SK-N-SH (cell line): ENCODE measurements around the gene TEAD4. TPM values are rescaled to one million over a fixed set of nuclear protein-coding genes. Genes with fewer than 3 reads are reported as not detected.

Source experiments
- CTCF ChIA-PET: fragments of 300-600, 350-600 bp; formaldehyde crosslinking; extraction: SDS; loops from one replicate; lab custom pipeline; 2021; lab: Yijun Ruan, JAX
- POLR2A ChIA-PET: fragments of 350-600 bp; sonication (Branson Sonifier 250); formaldehyde crosslinking; extraction: SDS; loops from one replicate; lab custom pipeline; 2020; ENCODE audit warnings: antibody characterized with exemption, inconsistent platforms; lab: Yijun Ruan, JAX
- DNase-seq: peaks from one replicate; pipeline ENCODE4 v3.0.0; 2012
- H2AFZ ChIP-seq: fragments of 200-600 bp; sonication (generic); 2 replicates; pipeline ENCODE4 v1.8.1; 2016; ENCODE audit warnings: antibody characterized with exemption, mild to moderate bottlenecking, low read depth
- H3F3A ChIP-seq: fragments of 200-600 bp; sonication (generic); replicated peaks from 2 replicates; pipeline ENCODE3; 2016; ENCODE audit warnings: antibody characterized with exemption, mild to moderate bottlenecking; ENCODE audit not compliant: insufficient read depth
- H3K27ac ChIP-seq, 2 experiments: fragments of 200-500 bp in 1 of 2; fragments of 200-600 bp in 1 of 2; sonication (Bioruptor generic) in 1 of 2; sonication (generic), shearing (Covaris generic) in 1 of 2; 2 replicates each; pipeline versions ENCODE4 v1.5.1 to v1.6.1; 2014 to 2016; ENCODE audit warnings: low read depth in 2 of 2, inconsistent platforms in 1 of 2, low read length in 1 of 2, mild to moderate bottlenecking in 1 of 2, mixed read lengths in 1 of 2
- H3K27me3 ChIP-seq: fragments of 200-600 bp; sonication (generic), shearing (Covaris generic); 2 replicates; pipeline ENCODE4 v1.6.1; 2016; ENCODE audit warnings: mixed run types; ENCODE audit not compliant: insufficient read depth
- H3K36me3 ChIP-seq, 2 experiments: fragments of 200-500 bp in 1 of 2; fragments of 200-600 bp in 1 of 2; sonication (Bioruptor generic) in 1 of 2; sonication (generic) in 1 of 2; replicated peaks in 1 of 2; 2 replicates each; pipeline versions ENCODE3 to v1.5.1; 2014 to 2016; ENCODE audit warnings: low read length in 1 of 2, mild to moderate bottlenecking in 1 of 2; ENCODE audit not compliant: insufficient read depth in 2 of 2, control insufficient read depth in 1 of 2
- H3K4me1 ChIP-seq, 2 experiments: fragments of 200-500 bp in 1 of 2; fragments of 200-600 bp in 1 of 2; sonication (Bioruptor generic) in 1 of 2; sonication (generic), shearing (Covaris generic) in 1 of 2; 2 replicates each; pipeline versions ENCODE4 v1.5.1 to v1.6.1; 2014 to 2016; ENCODE audit warnings: low read depth in 1 of 2, low read length in 1 of 2, mixed run types in 1 of 2; ENCODE audit not compliant: insufficient read depth in 2 of 2, control insufficient read depth in 1 of 2
- H3K4me2 ChIP-seq: fragments of 200-600 bp; sonication (generic), shearing (Covaris generic); 2 replicates; pipeline ENCODE4 v1.6.1; 2017; ENCODE audit warnings: mixed run types
- H3K4me3 ChIP-seq, 2 experiments: fragments of 200-500 bp in 1 of 2; fragments of 200-600 bp in 1 of 2; sonication (Bioruptor generic) in 1 of 2; sonication (generic), shearing (Covaris generic) in 1 of 2; 2 replicates each; pipeline versions ENCODE4 v1.5.1 to v1.8.1; 2014 to 2016; ENCODE audit warnings: low read depth in 2 of 2, inconsistent platforms in 1 of 2, low read length in 1 of 2, mild to moderate bottlenecking in 1 of 2, mixed read lengths in 1 of 2, moderate library complexity in 1 of 2
- H3K79me2 ChIP-seq: fragments of 200-600 bp; sonication (generic); 2 replicates; pipeline ENCODE4 v1.8.1; 2017; ENCODE audit warnings: mild to moderate bottlenecking; ENCODE audit not compliant: insufficient read depth
- H3K9ac ChIP-seq: fragments of 200-600 bp; sonication (generic); 2 replicates; pipeline ENCODE4 v1.6.1; 2017; ENCODE audit warnings: mixed run types
- H3K9me2 ChIP-seq: fragments of 200-600 bp; sonication (generic); 2 replicates; pipeline ENCODE4 v1.6.1; 2017; ENCODE audit warnings: mixed run types
- H3K9me3 ChIP-seq: fragments of 200-600 bp; sonication (generic); 2 replicates; pipeline ENCODE4 v1.6.1; 2017; ENCODE audit warnings: mixed run types, mild to moderate bottlenecking, moderate library complexity
- H4K20me1 ChIP-seq: fragments of 200-600 bp; sonication (generic); 2 replicates; pipeline ENCODE4 v1.6.1; 2017; ENCODE audit warnings: mild to moderate bottlenecking, mixed run types; ENCODE audit not compliant: insufficient read depth
- ELF1 ChIP-seq: IDR thresholded peaks from 2 replicates; pipeline ENCODE4 v1.4.0; 2012
- EP300 ChIP-seq, 2 experiments: IDR thresholded peaks; 2 replicates each; pipeline versions ENCODE4 v1.4.0 to v1.6.1; 2012; ENCODE audit warnings: borderline replicate concordance in 1 of 2, low read depth in 1 of 2, low read length in 1 of 2
- EZH2phosphoT487 ChIP-seq: fragments of 200-600 bp; sonication (generic); IDR thresholded peaks from 2 replicates; pipeline ENCODE4 v1.6.1; 2017; ENCODE audit warnings: low read depth, mixed run types, mild to moderate bottlenecking, antibody characterized with exemption, moderate library complexity, borderline replicate concordance
- FOXM1 ChIP-seq: IDR thresholded peaks from 2 replicates; pipeline ENCODE4 v1.4.0; 2012; ENCODE audit warnings: low read depth, mild to moderate bottlenecking
- JUND ChIP-seq: IDR thresholded peaks from 2 replicates; pipeline ENCODE4 v1.4.0; 2012
- MEF2A ChIP-seq: IDR thresholded peaks from 2 replicates; pipeline ENCODE4 v1.4.0; 2012; ENCODE audit warnings: low read depth, borderline replicate concordance
- NFIC ChIP-seq: IDR thresholded peaks from 2 replicates; pipeline ENCODE4 v1.4.0; 2012; ENCODE audit warnings: borderline replicate concordance
- PBX3 ChIP-seq: IDR thresholded peaks from 2 replicates; pipeline ENCODE4; 2012
- RAD21 ChIP-seq: IDR thresholded peaks from 2 replicates; pipeline ENCODE4 v1.6.1; 2012; ENCODE audit warnings: mild to moderate bottlenecking, low read length
- RCOR1 ChIP-seq: fragments of 150-350 bp; IDR thresholded peaks from 2 replicates; pipeline ENCODE4 v1.6.1; 2017; ENCODE audit warnings: antibody characterized with exemption, low read length
- RFX5 ChIP-seq: IDR thresholded peaks from 2 replicates; pipeline ENCODE4 v1.6.1; 2012; ENCODE audit warnings: mild to moderate bottlenecking, improper control_type of control experiment, low read length
- SIN3A ChIP-seq: IDR thresholded peaks from 2 replicates; pipeline ENCODE4 v1.6.1; 2012; ENCODE audit warnings: low read depth, mild to moderate bottlenecking, low read length, moderate library complexity, borderline replicate concordance
- SMC3 ChIP-seq: IDR thresholded peaks from 2 replicates; pipeline ENCODE4 v1.6.1; 2012; ENCODE audit warnings: low read depth, low read length, improper control_type of control experiment
- TAF1 ChIP-seq: IDR thresholded peaks from 2 replicates; pipeline ENCODE4 v1.6.1; 2012; ENCODE audit warnings: low read depth, mild to moderate bottlenecking, low read length, moderate library complexity, borderline replicate concordance
- TCF12 ChIP-seq: IDR thresholded peaks from 2 replicates; pipeline ENCODE4 v1.4.0; 2012
- TEAD4 ChIP-seq: IDR thresholded peaks from 2 replicates; pipeline ENCODE4 v1.4.0; 2012; ENCODE audit warnings: mild to moderate bottlenecking, borderline replicate concordance; ENCODE audit not compliant: insufficient read depth
- YY1 ChIP-seq: IDR thresholded peaks from 2 replicates; pipeline ENCODE4 v1.4.0; 2012; ENCODE audit warnings: low read depth, mild to moderate bottlenecking
- WGBS: methylation state at CpG from one replicate; pipeline ENCODE4 v1.1.6; 2017; ENCODE audit warnings: low lambda C conversion rate; 5-methylcytosine and 5-hydroxymethylcytosine counted together
- polyA plus RNA-seq, 3 experiments: library from polyadenylated mRNA; depleted of rRNA; stranded (reverse); fragments of >200 nt; gene quantifications; 2 replicates each; pipeline ENCODE4 v1.2.3, GENCODE V29; 2012
- TF ChIP-seq, protein P1 (sequence below): fragments of 150-350 bp; IDR thresholded peaks from 2 replicates; pipeline ENCODE4 v1.6.1; 2017; ENCODE audit warnings: antibody characterized with exemption, low read length, low read depth, borderline replicate concordance
- TF ChIP-seq, protein P2 (sequence below): IDR thresholded peaks from 2 replicates; pipeline ENCODE4 v1.4.0; 2012; ENCODE audit warnings: low read depth, borderline replicate concordance
- TF ChIP-seq, protein P3 (sequence below): fragments of 150-350 bp; IDR thresholded peaks from 2 replicates; pipeline ENCODE4 v1.6.1; 2016; ENCODE audit warnings: mild to moderate bottlenecking, low read depth, low read length

Gene TEAD4
- polyA plus RNA-seq, 1 of the 3 experiments (the other 2 are of a cell fraction) = 27.1 TPM

DNA sequence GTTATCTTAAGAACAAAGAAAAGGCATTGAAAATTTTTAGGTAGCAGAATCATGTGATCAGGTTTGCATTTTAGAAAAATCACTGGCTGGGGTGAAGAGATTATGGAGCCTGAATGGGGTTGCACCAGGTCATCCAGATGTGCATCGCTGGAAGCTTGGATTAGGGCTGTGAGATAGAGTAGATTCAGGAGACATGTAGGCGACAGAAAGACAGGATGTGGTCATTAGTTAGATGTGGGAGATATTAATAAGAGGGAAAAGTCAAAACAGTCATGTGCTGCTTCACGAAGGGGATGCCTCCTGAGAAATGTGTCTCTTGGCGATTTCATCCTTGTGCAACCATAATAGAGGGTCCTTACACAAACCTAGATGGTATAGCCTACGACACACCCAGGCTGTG, 25.1 kb downstream of the TEAD4 start:
- Histone ChIP-seq H3K9me3 (no peaks in the 10 kb centered on the region), H3K27ac (no peak overlapping the region), H3K36me3 (no peaks in the 10 kb centered on the region), H4K20me1 (no peaks in the 10 kb centered on the region), H3K4me1 (no peaks in the 10 kb centered on the region; a peak in 1 of 4 replicates), H3K9ac (no peak overlapping the region), H3K4me3 (no peak overlapping the region), H3F3A (no peaks in the 10 kb centered on the region), H3K79me2 (peaks cover 11% of the 10 kb centered on the region; the same call in 1 of the 2 replicates), H2AFZ (no peak overlapping the region), H3K9me2 (no peaks in the 10 kb centered on the region), H3K4me2 (no peak overlapping the region), H3K27me3 (no peaks in the 10 kb centered on the region)
- ChIA-PET CTCF (no interaction called here), POLR2A (no interaction called here)
- DNase-seq = no peak
- WGBS = 84% methylated on average over 5 of the region's 5 CpGs
- TF ChIP-seq RFX5 = no peak
- TF ChIP-seq JUND = no peak
- no peak for TF ChIP-seq TCF12
- no peak for TF ChIP-seq SIN3A
- TF ChIP-seq SMC3 = no peak
- TF ChIP-seq TEAD4 = no peak
- no peak for TF ChIP-seq EP300 (IDR thresholded peaks at IDR 0.05; ENCODE audit: borderline replicate concordance in 1 of 2, low read depth in 1 of 2, low read length in 1 of 2)
- TF ChIP-seq, protein P1, sequence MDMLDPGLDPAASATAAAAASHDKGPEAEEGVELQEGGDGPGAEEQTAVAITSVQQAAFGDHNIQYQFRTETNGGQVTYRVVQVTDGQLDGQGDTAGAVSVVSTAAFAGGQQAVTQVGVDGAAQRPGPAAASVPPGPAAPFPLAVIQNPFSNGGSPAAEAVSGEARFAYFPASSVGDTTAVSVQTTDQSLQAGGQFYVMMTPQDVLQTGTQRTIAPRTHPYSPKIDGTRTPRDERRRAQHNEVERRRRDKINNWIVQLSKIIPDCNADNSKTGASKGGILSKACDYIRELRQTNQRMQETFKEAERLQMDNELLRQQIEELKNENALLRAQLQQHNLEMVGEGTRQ = no peak
- TF ChIP-seq TAF1 = no peak
- no peak for TF ChIP-seq MEF2A
- no peak for TF ChIP-seq EZH2phosphoT487
- TF ChIP-seq FOXM1 = no peak
- TF ChIP-seq ELF1 = no peak
- TF ChIP-seq, protein P2, sequence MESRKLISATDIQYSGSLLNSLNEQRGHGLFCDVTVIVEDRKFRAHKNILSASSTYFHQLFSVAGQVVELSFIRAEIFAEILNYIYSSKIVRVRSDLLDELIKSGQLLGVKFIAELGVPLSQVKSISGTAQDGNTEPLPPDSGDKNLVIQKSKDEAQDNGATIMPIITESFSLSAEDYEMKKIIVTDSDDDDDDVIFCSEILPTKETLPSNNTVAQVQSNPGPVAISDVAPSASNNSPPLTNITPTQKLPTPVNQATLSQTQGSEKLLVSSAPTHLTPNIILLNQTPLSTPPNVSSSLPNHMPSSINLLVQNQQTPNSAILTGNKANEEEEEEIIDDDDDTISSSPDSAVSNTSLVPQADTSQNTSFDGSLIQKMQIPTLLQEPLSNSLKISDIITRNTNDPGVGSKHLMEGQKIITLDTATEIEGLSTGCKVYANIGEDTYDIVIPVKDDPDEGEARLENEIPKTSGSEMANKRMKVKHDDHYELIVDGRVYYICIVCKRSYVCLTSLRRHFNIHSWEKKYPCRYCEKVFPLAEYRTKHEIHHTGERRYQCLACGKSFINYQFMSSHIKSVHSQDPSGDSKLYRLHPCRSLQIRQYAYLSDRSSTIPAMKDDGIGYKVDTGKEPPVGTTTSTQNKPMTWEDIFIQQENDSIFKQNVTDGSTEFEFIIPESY = no peak
- no peak for TF ChIP-seq YY1
- TF ChIP-seq RAD21 = no peak
- TF ChIP-seq NFIC = no peak
- TF ChIP-seq RCOR1 = no peak
- TF ChIP-seq PBX3 = no peak
- TF ChIP-seq, protein P3, sequence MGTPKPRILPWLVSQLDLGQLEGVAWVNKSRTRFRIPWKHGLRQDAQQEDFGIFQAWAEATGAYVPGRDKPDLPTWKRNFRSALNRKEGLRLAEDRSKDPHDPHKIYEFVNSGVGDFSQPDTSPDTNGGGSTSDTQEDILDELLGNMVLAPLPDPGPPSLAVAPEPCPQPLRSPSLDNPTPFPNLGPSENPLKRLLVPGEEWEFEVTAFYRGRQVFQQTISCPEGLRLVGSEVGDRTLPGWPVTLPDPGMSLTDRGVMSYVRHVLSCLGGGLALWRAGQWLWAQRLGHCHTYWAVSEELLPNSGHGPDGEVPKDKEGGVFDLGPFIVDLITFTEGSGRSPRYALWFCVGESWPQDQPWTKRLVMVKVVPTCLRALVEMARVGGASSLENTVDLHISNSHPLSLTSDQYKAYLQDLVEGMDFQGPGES = no peak
